CD4-positive, alpha-beta T cell treated with Interleukin-1 beta for 1 hour (primary cell): Measurements from ENCODE around the gene ZFR2.

Experiments used
- DNase-seq, 2 donors: peaks; one replicate each; pipeline ENCODE4 v3.0.0-alpha.2; 2020 to 2022

Gene ZFR2

GRCh38 chr19:3785451-3785937, 83.3 kb downstream of the ZFR2 start:
- DNase-seq: peak in 1 of 2 donors; percentile 20

- no peak for DNase-seq
Observed at GRCh38 chr19:3784607-3785450, 84.0 kb downstream of the ZFR2 start.

GRCh38 chr19:3783660-3784584, 84.9 kb downstream of the ZFR2 start:
- DNase-seq: peak; percentile 58 to 61

GRCh38 chr19:3782903-3783302, 85.9 kb downstream of the ZFR2 start:
- no peak for DNase-seq

GRCh38 chr19:3782330-3782729, 86.5 kb downstream of the ZFR2 start:
- DNase-seq: no peak

GRCh38 chr19:3781603-3782002, 87.2 kb downstream of the ZFR2 start:
- no peak for DNase-seq

- no peak for DNase-seq
Observed at GRCh38 chr19:3780786-3781304, 88.0 kb downstream of the ZFR2 start.

- no peak for DNase-seq
Observed at GRCh38 chr19:3778899-3779723, 89.7 kb downstream of the ZFR2 start.

- no peak for DNase-seq
Observed at GRCh38 chr19:3778104-3778867, 90.6 kb downstream of the ZFR2 start.

GRCh38 chr19:3776479-3777040, 92.3 kb downstream of the ZFR2 start:
- no peak for DNase-seq

GRCh38 chr19:3775831-3776230, 93.0 kb downstream of the ZFR2 start:
- DNase-seq: no peak

GRCh38 chr19:3775374-3775711, 93.5 kb downstream of the ZFR2 start:
- no peak for DNase-seq

- DNase-seq: no peak
Observed at GRCh38 chr19:3774621-3775373, 94.0 kb downstream of the ZFR2 start.

- DNase-seq: no peak
Observed at GRCh38 chr19:3773814-3774515, 94.9 kb downstream of the ZFR2 start.

- DNase-seq: no peak
Observed at GRCh38 chr19:3771906-3772455, 96.9 kb downstream of the ZFR2 start, which contains the start of gene RAX2. Gene RAX2, minus strand, starts transcription at chr19:3772228. Its CDS starts 486 bp downstream, at chr19:3771742.

GRCh38 chr19:3771000-3771905, 97.6 kb downstream of the ZFR2 start:
- DNase-seq: no peak

GRCh38 chr19:3770136-3770999, 98.5 kb downstream of the ZFR2 start:
- DNase-seq: no peak
